Suprapubic skin (tissue), 4 donors: ENCODE results near the gene CRYBG1. TPM values are rescaled to one million over a fixed set of nuclear protein-coding genes. Genes with fewer than 3 reads are reported as not detected.

Source experiments
- DNase-seq, 2 donors: peaks; one replicate each; pipeline ENCODE4 v3.0.0-alpha.2; 2019; ENCODE audit warnings: low spot score in 2 of 2
- H3K27ac ChIP-seq: fragments of 200-600 bp; sonication (generic); one replicate; pipeline ENCODE4 v1.5.1; 2019
- H3K27me3 ChIP-seq: fragments of 200-600 bp; sonication (generic); one replicate; pipeline ENCODE4 v1.5.1; 2019
- H3K36me3 ChIP-seq: fragments of 200-600 bp; sonication (generic); one replicate; pipeline ENCODE4 v1.5.1; 2019
- H3K4me1 ChIP-seq: fragments of 200-600 bp; sonication (generic); one replicate; pipeline ENCODE4 v1.5.1; 2019
- H3K4me3 ChIP-seq: fragments of 200-600 bp; sonication (generic); one replicate; pipeline ENCODE4 v1.5.1; 2019; ENCODE audit warnings: mild to moderate bottlenecking
- H3K9me3 ChIP-seq: fragments of 200-600 bp; sonication (generic); one replicate; pipeline ENCODE4 v1.5.1; 2019
- CTCF ChIP-seq, 2 donors: fragments of 200-600 bp in 1 of 2; fragments of 450-650 bp in 1 of 2; sonication (generic) in 1 of 2; IDR thresholded peaks; one replicate each; pipeline ENCODE4 v1.5.1; 2016 to 2019; ENCODE audit warnings: antibody characterized with exemption in 2 of 2, mild to moderate bottlenecking in 1 of 2, moderate library complexity in 1 of 2
- EP300 ChIP-seq: sonication (generic); formaldehyde crosslinking; IDR thresholded peaks from one replicate; pipeline ENCODE4 v1.6.1; 2017; ENCODE audit warnings: antibody characterized with exemption
- POLR2A ChIP-seq, 2 donors: fragments of 450-650 bp; IDR thresholded peaks; one replicate each; pipeline ENCODE4 v1.6.1; 2017; ENCODE audit warnings: antibody characterized with exemption in 2 of 2, mild to moderate bottlenecking in 2 of 2, moderate library complexity in 2 of 2
- POLR2AphosphoS5 ChIP-seq, 3 donors: sonication (generic); formaldehyde crosslinking; IDR thresholded peaks; one replicate each; pipeline ENCODE4 v1.6.1; 2017; ENCODE audit warnings: antibody characterized with exemption in 3 of 3
- WGBS: methylation state at CpG from one replicate; pipeline ENCODE4 v1.1.5; 2018; 5-methylcytosine and 5-hydroxymethylcytosine counted together
- total RNA-seq, 4 donors: library from RNA; depleted of rRNA; stranded (reverse); fragments of >200 nt; gene quantifications; one replicate each; pipeline ENCODE4 v1.1.0, GENCODE V29; 2016

CRYBG1 gene, protein sequence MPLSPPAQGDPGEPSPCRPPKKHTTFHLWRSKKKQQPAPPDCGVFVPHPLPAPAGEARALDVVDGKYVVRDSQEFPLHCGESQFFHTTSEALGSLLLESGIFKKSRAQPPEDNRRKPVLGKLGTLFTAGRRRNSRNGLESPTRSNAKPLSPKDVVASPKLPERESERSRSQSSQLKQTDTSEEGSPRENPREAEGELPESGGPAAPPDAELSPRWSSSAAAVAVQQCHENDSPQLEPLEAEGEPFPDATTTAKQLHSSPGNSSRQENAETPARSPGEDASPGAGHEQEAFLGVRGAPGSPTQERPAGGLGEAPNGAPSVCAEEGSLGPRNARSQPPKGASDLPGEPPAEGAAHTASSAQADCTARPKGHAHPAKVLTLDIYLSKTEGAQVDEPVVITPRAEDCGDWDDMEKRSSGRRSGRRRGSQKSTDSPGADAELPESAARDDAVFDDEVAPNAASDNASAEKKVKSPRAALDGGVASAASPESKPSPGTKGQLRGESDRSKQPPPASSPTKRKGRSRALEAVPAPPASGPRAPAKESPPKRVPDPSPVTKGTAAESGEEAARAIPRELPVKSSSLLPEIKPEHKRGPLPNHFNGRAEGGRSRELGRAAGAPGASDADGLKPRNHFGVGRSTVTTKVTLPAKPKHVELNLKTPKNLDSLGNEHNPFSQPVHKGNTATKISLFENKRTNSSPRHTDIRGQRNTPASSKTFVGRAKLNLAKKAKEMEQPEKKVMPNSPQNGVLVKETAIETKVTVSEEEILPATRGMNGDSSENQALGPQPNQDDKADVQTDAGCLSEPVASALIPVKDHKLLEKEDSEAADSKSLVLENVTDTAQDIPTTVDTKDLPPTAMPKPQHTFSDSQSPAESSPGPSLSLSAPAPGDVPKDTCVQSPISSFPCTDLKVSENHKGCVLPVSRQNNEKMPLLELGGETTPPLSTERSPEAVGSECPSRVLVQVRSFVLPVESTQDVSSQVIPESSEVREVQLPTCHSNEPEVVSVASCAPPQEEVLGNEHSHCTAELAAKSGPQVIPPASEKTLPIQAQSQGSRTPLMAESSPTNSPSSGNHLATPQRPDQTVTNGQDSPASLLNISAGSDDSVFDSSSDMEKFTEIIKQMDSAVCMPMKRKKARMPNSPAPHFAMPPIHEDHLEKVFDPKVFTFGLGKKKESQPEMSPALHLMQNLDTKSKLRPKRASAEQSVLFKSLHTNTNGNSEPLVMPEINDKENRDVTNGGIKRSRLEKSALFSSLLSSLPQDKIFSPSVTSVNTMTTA (N-terminal part only)
- total RNA-seq = 100 to 1,000 TPM in 2 of 4 donors, 10 to 100 TPM in 2; 91.8 to 124 (median 99.7) TPM

- H3K9me3 ChIP-seq = no peaks in the 10 kb centered on the region
- H3K4me3 ChIP-seq = peak within 1 kb of the TSS; percentile 63
- TF ChIP-seq EP300 (no peak), POLR2AphosphoS5 (IDR thresholded peaks at IDR 0.05) (no peak), POLR2A (IDR thresholded peaks at IDR 0.05) (no peak), CTCF (IDR thresholded peaks at IDR 0.05) (peak; percentile 82 to 96)
- no peaks in the 10 kb centered on the region for H3K36me3 ChIP-seq
- H3K27ac ChIP-seq = peak within 1 kb of the TSS; percentile 47
- H3K4me1 ChIP-seq = peaks cover 16% of the 10 kb centered on the region
- WGBS = 0% methylated on average over 4 of the region's 66 CpGs
- peaks cover 25% of the 10 kb centered on the region for H3K27me3 ChIP-seq
- peak; percentile 70 to 81 for DNase-seq
Observed at GRCh38 chr6:106360410-106360988, at the start of gene CRYBG1. TSS of gene CRYBG1 (plus strand) at chr6:106360717. CDS start at chr6:106360909, 192 bp downstream.

- peaks cover 7% of the 10 kb centered on the region for H3K4me1 ChIP-seq
- no peak for DNase-seq
- WGBS = 47% methylated on average over 6 of the region's 6 CpGs
- peaks cover 22% of the 10 kb centered on the region for H3K36me3 ChIP-seq
- H3K27ac ChIP-seq = no peak overlapping the region
- TF ChIP-seq EP300 (no peak), POLR2AphosphoS5 (IDR thresholded peaks at IDR 0.05) (no peak), POLR2A (IDR thresholded peaks at IDR 0.05) (no peak)
- no peaks in the 10 kb centered on the region for H3K9me3 ChIP-seq
- H3K4me3 ChIP-seq = no peak overlapping the region
- no peaks in the 10 kb centered on the region for H3K27me3 ChIP-seq
Observed at GRCh38 chr6:106315765-106316374, 44.6 kb upstream of the CRYBG1 start.

DNA sequence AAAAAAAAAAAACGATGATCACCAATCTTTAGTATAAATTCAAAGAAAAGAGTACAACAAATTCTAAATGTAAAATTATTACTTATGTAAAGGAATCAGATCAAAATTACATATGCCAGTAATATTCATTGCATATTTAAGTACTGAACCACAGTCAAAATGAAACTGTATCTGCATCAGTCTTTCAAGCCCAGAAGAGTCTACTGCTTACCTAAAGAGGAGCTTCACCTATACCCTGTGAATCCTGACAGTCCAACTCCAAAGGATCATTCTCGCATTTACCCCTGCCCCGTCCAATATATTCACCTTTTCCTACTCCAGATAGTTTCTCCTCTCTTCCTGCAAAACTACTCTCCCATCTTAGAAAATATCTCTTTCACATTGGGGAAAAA is 44.1 kb upstream of the CRYBG1 start:
- Histone ChIP-seq H3K9me3 (no peaks in the 10 kb centered on the region), H3K27me3 (no peaks in the 10 kb centered on the region), H3K4me1 (peaks cover 9% of the 10 kb centered on the region), H3K27ac (no peak overlapping the region), H3K36me3 (peaks cover 21% of the 10 kb centered on the region), H3K4me3 (no peak overlapping the region)
- TF ChIP-seq POLR2A (IDR thresholded peaks at IDR 0.05) = no peak
- TF ChIP-seq EP300 = no peak
- no peak for TF ChIP-seq CTCF (IDR thresholded peaks at IDR 0.05)
- no peak for TF ChIP-seq POLR2AphosphoS5 (IDR thresholded peaks at IDR 0.05)
- DNase-seq = no peak
- 82% methylated on average over 3 of the region's 3 CpGs for WGBS

- peaks cover 17% of the 10 kb centered on the region for H3K36me3 ChIP-seq
- 63% methylated on average over 2 of the region's 2 CpGs for WGBS
- no peak overlapping the region for H3K4me3 ChIP-seq
- DNase-seq = no peak
- peaks cover 21% of the 10 kb centered on the region for H3K4me1 ChIP-seq
- no peak for TF ChIP-seq POLR2AphosphoS5 (IDR thresholded peaks at IDR 0.05)
- no peak for TF ChIP-seq EP300
- no peak for TF ChIP-seq CTCF (IDR thresholded peaks at IDR 0.05)
- no peak for TF ChIP-seq POLR2A (IDR thresholded peaks at IDR 0.05)
- H3K27me3 ChIP-seq = no peaks in the 10 kb centered on the region
- no peak overlapping the region for H3K27ac ChIP-seq
- no peaks in the 10 kb centered on the region for H3K9me3 ChIP-seq
Observed at GRCh38 chr6:106318061-106318460, 42.5 kb upstream of the CRYBG1 start.

- DNase-seq = no peak
- H3K4me1 ChIP-seq = peaks cover 27% of the 10 kb centered on the region
- TF ChIP-seq EP300 = no peak
- no peak for TF ChIP-seq POLR2AphosphoS5 (IDR thresholded peaks at IDR 0.05)
- no peak for TF ChIP-seq POLR2A (IDR thresholded peaks at IDR 0.05)
- H3K27me3 ChIP-seq = no peaks in the 10 kb centered on the region
- H3K36me3 ChIP-seq = peaks cover 17% of the 10 kb centered on the region
- H3K27ac ChIP-seq = no peak overlapping the region
- no peaks in the 10 kb centered on the region for H3K9me3 ChIP-seq
- H3K4me3 ChIP-seq = no peak overlapping the region
Observed at GRCh38 chr6:106318851-106319250, 41.7 kb upstream of the CRYBG1 start.
